DMS53 (cell line): ENCODE results near the gene MAPK14.

Source experiments
- DNase-seq: peaks from one replicate; lab custom pipeline; 2025; lab: John Stamatoyannopoulos, UW

MAPK14 gene

DNA sequence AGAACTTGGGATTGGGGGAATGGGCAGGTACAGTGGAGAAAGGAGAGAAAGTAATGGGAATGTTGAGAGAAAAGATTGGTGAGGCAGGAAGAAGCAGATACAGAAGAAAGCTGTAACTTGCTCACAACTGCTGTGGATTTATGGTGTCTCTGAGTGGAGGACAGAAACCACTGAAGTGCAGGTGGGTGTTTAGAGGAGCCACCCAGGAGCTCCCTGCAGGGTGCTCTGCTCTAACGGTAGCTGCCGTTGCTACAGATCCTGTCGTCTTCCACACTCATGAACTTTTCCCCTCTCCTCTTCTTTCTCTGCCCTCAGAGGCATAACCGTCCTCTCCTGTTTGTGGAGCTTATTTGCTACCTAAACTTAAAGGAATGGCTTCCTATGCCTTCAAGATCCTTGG is 75.2 kb downstream of the MAPK14 start:
- no peak for DNase-seq

DNA sequence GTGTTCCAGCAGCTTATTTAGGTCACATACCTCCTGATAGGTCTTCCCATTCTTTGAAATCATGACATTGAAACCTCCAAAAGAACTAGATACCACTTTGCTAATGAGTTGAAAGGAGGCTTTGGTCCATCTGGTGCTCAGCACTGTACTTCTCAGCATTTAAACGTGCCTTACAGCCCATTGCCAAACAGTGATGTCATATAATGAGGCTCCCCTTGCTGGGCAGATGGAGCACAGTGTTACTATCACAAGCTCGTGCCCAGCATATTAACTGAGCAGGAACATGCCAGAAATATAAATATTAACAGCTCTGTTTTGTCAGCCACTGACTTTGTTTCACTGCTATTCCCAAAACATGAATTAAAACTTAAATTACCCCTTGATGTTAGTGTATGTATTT is 77.2 kb downstream of the MAPK14 start:
- DNase-seq, result no peak

- DNase-seq, result no peak
These were observed 81.5 kb downstream of the MAPK14 start for GRCh38 chr6:36109092-36109491.

DNA sequence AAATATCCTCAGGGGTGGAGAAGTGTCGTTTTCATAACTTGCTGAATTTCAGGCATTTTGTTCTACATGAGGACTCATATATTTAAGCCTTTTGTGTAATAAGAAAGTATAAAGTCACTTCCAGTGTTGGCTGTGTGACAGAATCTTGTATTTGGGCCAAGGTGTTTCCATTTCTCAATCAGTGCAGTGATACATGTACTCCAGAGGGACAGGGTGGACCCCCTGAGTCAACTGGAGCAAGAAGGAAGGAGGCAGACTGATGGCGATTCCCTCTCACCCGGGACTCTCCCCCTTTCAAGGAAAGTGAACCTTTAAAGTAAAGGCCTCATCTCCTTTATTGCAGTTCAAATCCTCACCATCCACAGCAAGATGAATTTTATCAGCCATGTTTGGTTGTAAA is 82.4 kb downstream of the MAPK14 start:
- no peak for DNase-seq

DNA sequence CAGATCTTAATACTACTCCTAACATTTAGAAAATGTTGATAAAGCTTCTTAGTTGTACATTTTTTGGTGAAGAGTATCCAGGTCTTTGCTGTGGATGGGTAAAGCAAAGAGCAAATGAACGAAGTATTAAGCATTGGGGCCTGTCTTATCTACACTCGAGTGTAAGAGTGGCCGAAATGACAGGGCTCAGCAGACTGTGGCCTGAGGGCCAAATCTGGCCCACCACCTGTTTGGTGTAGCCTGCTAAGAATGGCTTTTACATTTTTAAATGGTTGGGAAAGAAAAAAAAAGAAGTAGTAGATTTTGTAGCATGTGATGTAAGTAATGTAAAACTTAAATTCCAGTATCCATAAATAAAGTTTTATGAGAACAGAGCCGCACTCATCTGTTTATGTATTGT is 83.3 kb downstream of the MAPK14 start:
- no peak for DNase-seq

GRCh38 chr6:36111526-36111925 is 83.9 kb downstream of the MAPK14 start:
- DNase-seq, result no peak

- DNase-seq, result no peak
These were observed 85.4 kb downstream of the MAPK14 start for GRCh38 chr6:36113049-36113448.

DNA sequence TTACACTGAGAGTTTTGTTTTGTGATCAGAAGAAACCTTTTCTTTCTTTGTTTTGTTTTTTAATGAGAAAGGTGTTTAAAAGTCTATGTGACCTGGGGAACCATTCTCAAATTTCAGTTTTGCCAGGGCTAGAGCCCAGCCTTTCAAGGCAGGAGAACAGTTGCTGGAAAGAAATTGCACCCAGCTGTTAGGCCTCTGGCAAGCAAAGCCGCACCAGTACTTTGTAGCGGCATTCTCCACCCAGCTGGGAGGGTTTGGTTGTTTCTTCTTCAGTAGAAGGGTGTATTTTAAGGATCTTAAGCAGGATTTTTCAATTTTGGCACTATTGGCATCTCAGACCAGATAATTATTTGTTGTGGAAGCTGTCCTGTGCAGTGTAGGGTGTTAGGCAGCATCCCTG is 86.1 kb downstream of the MAPK14 start:
- DNase-seq, result no peak

- no peak for DNase-seq
These were observed 87.3 kb downstream of the MAPK14 start for GRCh38 chr6:36114798-36115408.

DNA sequence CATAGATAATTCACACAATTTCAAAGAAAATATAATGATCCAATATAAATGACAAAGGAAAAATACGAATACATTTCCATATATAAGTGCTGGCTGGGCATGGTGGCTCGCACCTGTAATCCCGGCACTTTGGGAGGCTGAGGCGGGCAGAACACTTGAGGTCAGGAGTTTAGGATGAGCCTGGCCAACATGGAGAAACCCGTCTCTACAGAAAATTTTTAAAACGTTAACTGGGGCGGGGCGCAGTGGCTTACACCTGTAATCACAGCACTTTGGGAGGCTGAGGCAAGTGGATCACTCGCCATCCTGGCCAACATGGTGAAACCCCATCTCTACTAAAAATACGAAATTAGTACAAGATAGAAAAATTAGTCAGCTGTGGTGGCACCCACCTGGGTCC is 87.8 kb downstream of the MAPK14 start:
- DNase-seq, result no peak

DNA sequence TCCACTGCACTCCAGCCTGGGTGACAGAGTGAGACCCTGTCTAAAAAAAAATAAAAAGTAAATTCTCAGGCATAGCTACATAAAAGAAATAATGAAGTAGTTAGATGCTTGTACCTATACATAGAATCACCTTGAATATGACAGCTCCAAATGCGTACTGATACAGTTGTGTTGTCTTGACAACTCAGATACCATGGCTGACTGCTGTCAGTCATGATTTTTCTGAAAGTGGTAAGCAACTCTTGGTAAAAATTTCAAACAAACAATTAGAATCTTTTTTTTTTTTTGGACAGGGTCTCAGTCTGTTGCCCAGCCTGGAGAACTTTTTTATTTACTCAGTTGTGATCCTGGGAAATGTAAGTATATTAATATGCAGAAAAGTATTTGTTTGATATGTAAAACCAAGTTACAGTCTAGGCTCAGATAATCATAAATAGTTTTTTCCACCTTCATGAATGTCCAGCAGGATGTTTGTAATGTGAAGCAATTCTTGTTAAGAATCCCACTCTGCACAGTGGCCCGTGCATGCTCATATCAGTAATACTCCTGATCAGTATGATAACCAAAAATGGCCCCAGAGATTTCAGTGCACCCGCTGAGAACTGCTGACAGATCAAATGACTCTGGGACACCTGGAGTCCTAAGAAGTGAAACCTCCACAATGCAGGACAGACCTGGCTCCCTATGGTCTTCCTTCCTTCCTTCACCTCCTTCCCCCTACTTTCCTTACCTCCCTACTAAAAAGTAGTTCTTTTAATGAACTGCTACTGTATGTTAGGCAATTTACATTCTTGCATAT is 88.7 kb downstream of the MAPK14 start:
- no peak for DNase-seq

DNA sequence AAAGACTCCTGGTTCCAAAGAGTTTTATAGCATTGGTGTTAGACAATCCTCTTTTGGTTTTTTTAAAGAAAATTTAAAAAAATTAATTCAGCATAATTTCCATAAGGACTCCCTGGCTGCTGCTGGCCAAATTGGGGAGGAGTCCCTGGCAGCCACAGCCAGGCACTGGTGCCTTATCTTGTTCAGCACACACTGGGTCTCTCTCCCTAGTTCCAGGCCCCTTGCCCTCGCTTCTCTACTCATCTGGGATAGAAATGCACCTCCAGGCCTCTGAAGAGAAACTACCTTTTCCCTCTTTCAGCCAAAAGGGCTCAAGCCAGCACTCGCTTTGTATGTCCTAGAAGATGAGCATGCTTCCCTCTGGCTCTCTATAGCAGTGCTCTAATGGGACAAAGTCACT is 89.3 kb downstream of the MAPK14 start:
- no peak for DNase-seq

- no peak for DNase-seq
These were observed 90.3 kb downstream of the MAPK14 start for GRCh38 chr6:36117658-36118549.

GRCh38 chr6:36118550-36119107 is 91.0 kb downstream of the MAPK14 start:
- DNase-seq, result peak; percentile 10

DNA sequence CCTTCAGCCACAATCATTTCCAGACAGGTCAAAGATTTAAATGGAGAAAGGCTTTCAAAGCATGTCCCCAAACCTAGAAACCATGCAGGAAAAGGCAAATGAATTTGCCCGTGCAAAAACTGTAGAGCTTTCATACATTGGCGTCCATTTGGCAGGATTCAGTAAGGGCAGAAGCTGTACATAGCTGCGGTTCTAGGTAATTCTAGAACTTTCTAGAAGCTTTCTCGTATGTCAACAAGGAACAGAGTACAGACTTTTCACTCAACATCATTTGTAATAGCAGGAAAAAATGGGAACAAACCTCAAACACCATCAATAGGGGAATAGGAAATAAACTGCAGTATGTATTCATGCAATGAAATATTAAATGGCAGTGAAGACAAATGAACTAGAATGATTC is 91.6 kb downstream of the MAPK14 start:
- no peak for DNase-seq

DNA sequence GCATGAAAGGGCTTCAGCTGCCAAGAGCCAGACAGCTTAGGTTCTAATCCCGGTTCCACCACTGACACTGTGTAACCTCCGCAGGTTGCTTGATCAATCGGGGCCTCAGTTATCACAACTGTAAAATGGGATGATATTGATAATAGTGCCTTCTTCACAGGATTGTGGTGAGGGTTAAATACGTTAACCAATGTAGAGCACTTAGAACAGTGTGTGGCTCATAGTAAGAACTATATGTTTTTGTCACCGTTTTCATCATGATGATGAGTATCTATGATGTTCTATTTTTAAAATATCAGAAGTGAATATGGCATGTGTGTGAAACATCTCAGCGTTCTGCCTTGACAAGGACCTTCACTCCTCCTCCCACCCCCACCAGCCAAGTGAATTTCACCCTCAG is 92.4 kb downstream of the MAPK14 start:
- no peak for DNase-seq

DNA sequence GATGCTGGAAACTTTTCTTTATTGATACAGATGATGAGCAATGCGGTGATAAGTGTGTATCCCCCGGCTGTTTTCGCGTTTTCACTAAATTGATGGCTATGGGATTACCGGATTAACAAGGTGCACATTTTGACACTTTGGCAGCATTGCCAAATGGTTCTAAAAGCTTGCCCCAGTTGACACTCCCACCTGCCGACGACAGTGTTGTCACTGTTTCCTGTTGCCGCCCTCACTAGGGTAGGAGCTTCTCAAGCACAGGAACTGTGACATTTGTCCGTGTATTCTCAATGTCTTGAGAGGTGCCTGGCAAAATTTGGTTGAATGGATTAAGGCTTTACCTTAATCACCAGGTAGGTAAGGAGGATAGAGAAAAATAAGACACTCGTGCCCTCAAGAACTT is 92.9 kb downstream of the MAPK14 start:
- DNase-seq, result no peak

DNA sequence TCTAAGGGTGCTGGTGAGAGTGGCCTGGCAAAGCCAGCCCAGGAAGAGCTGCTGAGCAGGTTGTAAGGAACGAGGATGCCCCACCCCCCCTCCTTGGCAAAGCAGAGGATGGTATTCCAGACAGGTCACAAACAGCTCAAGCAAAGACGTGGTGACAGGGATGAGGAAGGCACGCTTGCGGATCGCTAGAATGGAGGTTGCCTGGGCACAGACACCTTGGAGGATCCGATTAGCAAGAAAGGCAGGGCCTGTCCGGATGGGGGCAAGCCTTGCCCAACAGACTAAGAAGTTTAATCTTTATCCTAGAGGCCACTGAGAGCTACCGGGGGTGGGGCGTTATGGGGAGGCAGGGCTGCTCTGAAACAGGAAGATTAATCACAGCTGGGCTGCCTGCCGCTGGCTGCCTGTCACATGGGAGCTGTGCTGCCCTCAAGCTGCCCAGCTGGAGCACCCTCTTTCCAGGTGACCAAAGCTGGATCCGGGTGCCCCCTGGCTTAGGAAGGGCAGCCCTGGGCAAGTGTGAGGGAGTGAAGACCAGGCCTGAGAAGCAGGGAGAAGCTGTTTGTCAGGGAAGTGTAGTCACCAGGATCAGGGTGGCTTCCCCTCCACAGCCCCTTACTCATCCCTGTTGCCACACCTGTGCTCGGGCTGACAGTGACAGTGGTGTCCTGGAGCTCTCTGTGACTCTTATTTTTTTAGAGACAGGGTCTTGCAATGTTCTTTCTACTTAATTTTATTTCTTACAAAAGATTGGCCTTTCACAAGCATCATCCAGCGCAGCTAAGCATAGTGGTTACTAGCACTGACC is 93.6 kb downstream of the MAPK14 start:
- peak; percentile 11 for DNase-seq

DNA sequence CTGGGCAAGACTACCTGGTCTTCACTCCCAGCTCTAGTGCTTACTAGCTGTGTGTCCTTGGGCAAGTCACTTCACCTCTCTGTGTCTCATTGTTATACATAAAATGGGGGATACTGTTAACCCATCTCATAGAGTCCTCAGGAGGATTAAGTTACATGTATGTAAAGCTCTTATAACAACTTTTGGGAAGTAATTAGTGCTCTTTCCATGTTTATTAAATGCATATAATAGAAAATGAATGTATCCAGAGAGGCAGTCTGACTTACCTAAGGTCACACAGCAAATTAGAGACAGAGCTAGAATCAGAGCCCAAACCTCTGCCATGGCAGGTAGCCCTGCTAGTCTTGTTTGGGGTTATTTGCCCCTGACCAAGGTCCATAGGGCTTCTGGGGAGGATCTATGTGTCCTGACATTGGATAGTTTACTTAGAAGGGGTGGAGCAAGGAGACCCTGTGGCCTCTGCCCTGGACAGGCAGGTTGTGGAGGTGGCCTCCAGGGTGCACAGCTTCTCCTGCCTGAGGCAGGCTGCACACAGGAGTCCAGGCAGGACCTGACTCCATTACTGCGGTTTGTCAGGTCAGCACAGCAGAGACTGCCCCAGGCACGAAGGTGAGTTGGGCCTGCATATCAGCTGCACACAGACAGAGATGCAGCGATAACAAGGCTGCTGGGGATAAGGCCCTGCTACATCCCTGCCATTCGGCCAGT is 94.3 kb downstream of the MAPK14 start:
- peak; percentile 6 for DNase-seq

- DNase-seq, result peak; percentile 8
These were observed 95.1 kb downstream of the MAPK14 start for GRCh38 chr6:36122495-36123269.
